Measurements from ENCODE around the gene KCNG2.

The KCNG2 gene

DNA sequence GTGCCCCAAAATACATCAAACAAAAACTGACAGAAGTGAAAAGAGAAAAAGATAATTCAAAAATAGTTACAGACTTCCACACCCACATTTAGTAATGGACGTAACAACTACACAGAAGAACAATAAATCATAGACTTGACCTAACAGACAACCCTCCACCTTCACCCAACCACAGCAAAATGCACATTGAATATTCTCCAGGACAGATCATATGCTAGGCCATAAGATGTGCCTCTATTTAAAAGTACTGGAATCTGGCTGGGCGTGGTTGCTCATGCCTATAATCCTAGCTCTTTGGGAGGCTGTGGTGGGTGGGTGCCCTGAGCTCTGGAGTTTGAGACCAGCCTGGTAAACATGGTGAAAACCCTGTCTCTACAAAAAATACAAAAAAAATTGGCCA lies 133.7 kb downstream of the KCNG2 start:
- no peak for DNase-seq

- DNase-seq, result no peak
These were observed 135.2 kb downstream of the KCNG2 start for GRCh38 chr18:79932907-79933306.

DNA sequence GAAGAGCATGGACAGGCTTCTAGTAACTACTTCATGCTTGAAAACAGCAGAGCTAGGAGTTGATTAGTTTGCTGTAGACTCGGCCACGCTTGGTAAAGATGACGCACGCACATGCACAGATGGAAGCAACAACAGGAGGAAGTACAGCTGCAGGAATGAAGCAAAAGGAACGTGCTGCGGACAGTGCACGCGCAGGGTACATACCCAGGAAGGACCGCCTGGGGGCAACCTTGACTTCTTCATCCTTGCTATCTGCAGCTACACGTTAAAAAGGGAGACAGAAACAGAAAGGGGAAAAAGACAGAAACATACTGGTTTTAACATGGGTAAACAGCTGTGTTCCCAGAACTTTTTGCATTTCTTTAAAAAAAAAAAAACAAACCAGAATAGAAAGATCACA lies 136.0 kb downstream of the KCNG2 start:
- peak; percentile 5 for DNase-seq

DNA sequence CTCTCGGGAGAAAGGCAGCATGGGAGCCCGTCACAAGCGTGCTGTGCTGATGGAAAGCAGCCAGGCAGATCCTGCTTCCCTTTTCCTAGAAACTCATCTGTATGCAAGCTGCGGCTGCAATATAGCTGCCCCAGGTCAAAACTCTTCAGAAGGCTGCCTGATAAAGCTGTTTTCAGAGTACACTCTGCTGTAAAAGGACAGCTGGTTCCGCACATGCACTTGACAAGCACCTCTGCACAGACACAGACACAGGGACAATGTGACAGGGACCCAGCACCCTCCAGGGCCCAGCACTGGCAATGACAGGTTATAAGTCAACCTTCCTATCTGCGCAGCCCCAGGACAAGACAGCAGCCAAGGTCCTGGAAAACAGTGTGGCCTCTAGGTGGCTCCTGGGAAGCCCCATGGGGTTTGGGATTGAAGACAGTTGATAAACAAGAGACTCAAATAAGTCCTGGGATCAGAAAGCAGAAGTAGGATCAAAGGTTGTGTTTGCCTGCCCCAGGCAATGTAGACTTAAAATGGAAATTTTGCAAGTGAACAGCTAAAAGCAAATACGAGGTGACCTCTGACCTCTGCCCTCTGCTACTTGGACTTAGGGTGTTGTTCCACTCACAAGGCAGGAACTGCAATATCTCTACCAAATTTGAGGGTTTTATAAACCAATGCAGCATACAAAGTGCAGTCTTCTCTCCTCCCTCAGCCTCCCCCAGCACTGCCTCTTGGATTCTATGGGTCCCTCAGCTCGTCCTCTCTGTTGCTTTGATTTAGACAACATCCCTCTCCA lies 136.8 kb downstream of the KCNG2 start:
- DNase-seq, result no peak

- DNase-seq, result no peak
These were observed 137.4 kb downstream of the KCNG2 start for GRCh38 chr18:79935098-79935480.

DNA sequence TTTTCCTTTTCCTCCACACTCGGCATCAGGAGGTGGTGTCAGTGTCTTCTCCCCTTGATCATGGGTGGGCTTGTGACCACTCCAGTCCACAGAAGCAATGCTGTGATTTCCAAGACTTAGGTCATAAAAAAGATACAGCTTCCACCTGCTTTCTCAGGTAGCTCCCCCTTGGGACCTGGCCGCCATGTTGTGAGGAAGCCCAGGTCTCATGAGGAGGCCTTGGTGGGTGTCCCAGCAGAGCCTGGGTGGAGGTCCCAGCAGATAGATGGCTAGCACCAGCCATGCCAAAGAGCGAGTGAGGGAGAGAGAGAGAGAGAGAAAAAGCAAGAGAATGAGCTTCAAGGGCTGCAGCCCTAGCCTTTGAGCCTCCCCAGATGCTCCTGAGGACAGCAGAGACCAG lies 137.8 kb downstream of the KCNG2 start:
- DNase-seq, result no peak

DNA sequence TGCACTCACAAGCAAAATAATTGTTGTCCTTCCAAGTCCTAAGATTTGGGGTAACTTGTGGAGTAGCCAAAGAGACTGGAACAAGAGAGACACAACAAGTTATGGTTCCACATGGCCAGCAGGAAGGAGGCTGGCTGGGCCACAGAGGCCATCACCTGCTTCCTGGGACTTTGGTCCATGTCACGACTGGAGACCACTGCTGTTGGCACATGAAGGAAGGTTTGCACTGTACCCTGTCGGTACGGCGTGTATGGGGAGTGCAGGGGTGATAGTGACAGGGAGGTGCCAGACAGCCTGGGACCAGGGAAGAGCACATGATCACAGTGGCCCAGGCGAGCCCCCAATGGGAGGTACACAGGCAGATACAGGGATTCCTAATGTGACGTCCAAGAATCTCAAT lies 138.2 kb downstream of the KCNG2 start:
- no peak for DNase-seq

GRCh38 chr18:79936641-79937040 lies 138.9 kb downstream of the KCNG2 start:
- DNase-seq, result no peak

- no peak for DNase-seq
These were observed 139.5 kb downstream of the KCNG2 start for GRCh38 chr18:79937103-79937860.

DNA sequence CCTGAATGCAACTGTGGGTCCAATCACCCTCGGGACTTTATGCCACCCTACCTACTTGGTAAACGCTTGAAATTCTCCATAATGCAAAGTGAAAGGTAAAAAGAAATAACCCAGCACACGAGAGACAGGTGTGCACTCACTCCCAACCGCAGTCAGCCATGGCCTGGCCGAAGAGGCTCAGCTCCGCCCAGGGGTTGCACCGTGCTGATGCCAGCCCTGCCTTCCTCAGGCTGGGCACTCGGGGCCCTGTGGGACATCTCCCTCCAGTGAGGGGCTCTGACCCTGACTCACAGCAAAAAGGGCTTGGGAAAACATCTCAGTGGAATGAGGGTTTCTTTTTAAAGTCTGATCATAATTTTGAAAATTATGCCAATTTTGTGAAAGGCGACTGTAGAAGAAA lies 140.5 kb downstream of the KCNG2 start:
- no peak for DNase-seq

DNA sequence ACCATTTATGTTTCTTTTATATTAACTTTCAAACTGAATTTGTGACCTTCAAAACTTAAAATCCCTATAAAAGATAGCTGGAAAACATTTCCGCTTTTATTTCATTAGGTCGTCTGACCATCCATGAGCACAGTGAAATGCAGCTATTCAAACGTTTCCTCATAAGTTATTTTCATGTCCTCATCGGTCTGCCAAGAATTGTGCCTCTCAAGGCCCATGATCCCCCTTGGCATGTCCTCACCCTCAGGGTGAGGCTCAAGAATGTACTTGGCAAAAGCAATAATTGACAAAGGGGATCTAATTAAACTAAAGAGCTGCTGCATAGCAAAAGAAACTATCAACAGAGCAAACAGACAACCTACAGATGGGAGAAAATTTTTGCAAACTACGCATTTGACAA lies 141.4 kb downstream of the KCNG2 start:
- no peak for DNase-seq

DNA sequence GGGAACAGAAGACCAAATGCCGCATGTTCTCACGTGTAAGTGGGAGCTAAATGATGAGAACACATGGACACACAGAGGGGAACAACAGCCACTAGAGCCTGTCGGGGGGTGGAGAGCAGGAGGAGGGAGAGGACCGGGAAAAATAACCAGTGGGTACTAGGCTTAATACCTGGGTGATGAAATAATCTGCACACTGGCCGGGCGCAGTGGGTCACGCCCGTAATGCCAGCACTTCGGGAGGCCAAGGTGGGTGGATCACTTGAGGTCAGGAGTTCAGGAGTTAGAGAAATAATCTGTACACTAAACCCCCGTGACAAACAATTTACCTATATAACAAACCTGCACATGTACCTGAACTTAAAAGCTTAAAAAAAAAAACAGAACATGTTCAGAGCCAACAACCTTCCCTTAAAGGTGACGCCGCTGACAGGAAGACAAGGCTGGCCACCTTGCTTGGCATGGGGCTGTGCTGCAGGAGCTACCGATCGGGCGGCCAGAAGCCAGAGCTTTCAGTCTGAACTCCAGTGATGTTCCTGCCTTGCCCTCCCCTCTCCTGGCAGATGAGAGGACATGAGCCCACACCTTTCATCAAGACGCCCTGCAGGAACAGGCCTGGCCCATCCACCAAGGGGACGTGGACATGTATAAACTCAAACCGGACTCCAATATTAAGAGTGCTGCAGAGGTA lies 142.5 kb downstream of the KCNG2 start:
- DNase-seq, result no peak

DNA sequence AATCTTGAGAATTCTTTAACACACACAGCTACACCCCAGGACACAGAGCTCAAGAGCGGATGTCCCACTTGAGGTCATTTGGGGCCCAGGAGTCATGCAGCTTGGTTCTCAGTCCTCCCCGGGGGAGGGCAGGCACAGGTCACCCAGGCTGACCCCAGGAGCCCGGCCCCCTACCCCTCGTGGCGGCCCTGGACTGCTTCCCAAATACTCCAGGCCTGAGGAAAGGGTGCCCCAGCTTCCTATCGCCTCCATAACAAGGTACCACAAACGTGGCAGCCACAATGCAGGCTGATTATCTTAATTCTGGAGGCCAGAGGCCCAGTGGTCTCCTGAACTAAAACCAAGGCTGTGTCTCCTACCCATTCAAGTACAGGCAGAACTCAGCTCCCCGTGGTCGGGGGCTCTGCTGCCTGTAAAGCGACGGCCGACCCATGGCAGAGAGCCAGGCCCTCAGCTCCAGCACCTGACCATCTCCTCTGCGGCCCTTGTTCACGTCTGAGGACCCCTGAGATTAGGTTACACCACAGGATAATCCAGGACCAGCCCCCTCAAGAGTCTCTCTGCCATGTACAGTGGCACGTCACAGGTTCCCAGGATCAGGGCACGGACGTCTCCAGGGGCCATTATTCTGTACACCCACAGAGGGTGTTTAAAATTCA lies 143.2 kb downstream of the KCNG2 start:
- no peak for DNase-seq

DNA sequence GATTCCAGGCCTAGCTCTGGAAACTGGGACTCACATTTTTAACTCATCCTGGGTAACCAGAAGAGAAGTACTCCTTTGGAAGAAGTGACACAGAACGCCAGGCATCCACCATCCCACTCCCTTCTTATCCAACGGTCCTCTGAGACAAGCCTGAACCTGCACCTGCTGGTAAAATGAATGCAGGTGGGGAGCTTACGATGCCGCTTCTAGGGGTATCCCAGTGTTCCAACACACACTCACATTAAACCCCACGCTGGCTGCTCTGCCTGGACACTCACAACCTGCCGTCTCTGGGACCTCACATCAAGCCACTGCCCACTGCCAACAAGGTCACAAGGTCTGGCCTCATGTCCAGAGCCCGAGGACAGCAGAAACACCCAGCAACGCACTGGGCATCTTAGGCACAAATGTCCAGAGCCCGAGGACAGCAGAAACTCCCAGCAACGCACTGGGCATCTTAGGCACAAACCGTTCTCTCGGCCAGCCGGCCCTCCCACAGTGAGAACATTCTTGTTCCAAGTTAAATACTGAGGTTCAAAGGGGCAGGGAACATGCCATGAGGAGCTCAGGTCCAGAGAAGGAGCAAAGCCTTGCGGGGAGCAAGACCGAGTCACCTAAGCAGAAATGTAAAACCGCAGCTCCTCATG lies 143.9 kb downstream of the KCNG2 start:
- no peak for DNase-seq

- DNase-seq, result no peak
These were observed 144.5 kb downstream of the KCNG2 start for GRCh38 chr18:79942211-79942610.

DNA sequence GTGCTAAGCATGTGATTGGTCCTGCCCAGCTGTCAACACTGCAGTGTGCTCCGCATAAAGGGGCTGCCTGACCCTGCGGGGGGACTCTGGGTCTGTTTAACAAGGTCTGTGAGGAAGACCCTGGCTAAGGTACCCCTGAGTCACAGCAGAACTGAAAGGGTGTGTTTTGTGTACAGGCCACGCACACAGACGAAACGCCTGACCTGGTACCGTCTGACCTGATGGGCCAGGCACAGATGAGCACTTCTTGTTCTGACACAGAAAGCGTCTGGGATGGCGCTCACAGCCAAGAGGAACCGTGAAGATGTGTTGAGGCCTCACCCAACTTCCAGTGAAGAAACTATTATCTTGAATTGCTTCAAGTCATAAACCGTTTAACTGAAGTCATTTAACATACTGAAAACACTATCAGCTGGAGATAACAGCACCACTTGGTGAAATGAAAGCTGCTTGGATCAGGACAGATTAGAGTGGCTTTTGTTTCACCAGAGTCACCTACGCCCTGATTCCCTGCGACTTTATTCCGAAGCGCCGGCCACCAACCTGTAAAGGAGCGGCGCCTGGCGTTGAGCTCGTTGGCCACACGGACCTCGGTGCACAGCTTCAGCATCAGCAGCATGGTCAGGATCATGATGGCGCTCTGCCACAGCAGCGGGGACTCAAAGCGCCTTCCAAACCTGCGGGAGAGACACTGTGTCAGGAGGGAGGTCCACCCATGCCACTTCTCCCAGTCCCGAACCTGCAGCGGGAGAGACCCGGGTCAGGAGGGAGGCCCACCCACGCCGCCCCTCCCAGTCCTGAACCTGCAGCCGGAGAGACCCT lies 145.3 kb downstream of the KCNG2 start:
- no peak for DNase-seq

GRCh38 chr18:79943608-79944125 lies 145.9 kb downstream of the KCNG2 start:
- DNase-seq, result no peak

GRCh38 chr18:79944126-79944731 lies 146.5 kb downstream of the KCNG2 start:
- DNase-seq, result peak; percentile 68

GRCh38 chr18:79944746-79945117 lies 147.0 kb downstream of the KCNG2 start:
- no peak for DNase-seq

DNA sequence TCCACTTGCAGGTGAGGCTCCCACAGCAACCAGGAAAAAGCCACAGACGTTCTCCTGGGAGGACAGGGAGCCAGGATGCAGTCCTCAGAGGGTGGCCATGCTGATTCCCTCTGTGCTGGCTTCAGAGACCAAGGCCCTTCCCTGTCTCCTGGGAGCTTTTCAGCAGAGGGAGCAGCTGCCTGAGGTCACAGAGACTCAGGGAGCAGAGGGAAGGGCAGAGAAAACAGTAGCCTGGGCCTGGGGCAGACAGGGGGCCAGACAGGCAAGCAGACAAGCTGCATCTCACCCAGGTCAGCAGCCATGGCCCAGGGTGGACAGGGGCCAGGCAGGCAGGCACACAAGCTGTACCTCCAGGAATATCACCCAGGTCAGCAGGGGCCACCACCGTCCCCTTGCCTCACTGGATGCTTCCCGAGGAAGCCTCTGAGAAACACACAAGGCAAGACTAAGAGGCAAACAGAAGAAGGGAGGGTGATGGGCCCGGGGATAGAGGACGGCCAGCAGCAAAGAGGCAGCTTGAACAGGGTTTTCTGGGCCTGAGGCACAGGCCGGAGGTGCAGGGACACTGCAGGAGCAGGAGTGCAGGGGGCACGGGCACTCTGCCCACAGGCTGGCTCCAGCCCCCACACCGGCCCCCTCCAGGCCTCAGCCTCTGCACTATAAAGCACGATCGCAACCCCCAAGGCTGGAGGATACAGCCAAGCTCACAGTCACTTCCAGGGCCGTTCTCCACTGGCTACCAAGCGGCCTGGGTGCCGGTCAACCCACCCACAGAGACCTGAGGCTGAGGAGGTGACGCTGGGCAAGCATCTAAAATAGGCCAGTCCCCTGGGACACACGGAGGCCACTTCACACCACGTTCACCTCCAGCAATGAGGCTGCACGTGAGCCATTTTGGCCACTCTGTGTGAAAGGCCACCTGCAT lies 147.6 kb downstream of the KCNG2 start:
- DNase-seq, result no peak

Measured in NCI-H1694 treated with DMSO at 0.1 percent for 48 hours (cell line).